HG03066 (cell line): ENCODE measurements around the gene GALNT5.
"Not testable (repeated sequence)": the region's sequence is repeated elsewhere in the genome, so short reads cannot be mapped to it uniquely, and the experiment has no call there.

Experiments
- ATAC-seq: cut with Tn5 transposase; IDR thresholded peaks from one replicate; pipeline ENCODE4 v1.9.1; 2021; ENCODE audit warnings: low read depth; ENCODE audit not compliant: unreplicated experiment

The GALNT5 gene

GRCh38 chr2:157250836-157251235, 6.7 kb upstream of the GALNT5 start:
- no peak for ATAC-seq

DNA sequence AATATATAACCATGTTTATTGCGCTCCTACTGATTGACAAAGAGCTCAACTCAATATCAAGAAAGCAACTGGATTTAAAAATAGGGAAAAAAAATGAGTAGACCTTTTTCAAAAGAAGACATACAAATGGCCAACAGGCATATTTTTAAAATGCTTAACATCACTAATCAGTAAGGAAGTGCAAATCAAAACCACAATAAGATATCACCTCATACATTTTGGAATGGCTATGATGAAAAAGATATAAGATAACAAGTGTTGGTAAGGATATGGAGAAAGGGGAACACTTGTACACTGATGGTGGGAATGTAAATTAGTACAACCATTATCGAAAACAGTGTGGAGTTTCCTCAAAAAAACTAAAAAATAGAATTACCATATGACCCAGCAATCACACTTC, 5.6 kb upstream of the GALNT5 start:
- ATAC-seq = no peak

DNA sequence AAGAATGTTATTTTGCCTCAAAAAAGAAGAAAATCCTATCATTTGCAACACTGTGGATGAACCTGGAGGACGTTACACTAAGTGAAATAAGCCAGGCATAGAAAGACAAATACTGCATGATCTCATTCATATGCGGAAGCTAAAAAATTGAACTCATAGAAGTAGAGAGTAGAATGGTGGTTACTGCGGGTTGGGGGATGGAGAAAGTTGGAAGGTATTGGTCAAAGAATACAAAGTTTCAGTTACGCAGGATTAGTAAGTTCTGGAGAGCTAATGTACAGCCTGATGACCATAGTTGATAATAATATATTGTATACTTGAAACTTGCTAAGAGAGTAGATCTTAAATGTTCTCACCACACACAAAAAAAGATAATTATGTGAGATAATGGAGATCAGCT, 5.0 kb upstream of the GALNT5 start:
- no peak for ATAC-seq

GRCh38 chr2:157254041-157254440, 3.5 kb upstream of the GALNT5 start:
- no peak for ATAC-seq

DNA sequence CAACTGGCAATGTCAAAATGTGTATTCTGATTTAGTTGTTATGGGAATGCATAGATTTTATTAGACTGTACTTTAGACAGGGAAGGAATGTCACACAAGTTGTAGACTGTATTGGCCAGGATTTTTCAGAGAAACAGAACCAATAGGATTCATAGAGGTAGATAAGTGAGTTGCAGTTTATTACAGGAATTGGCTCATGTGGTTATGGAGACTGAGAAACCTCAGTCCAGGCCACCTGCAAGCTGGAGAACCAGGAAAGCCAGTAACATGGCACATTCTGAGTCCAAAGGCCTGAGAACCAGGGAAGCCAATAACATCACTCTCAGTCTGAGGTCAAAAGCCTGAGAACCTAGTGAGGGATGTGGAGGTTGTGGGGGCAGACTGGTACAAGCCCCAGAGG, 1.8 kb upstream of the GALNT5 start:
- no peak for ATAC-seq

DNA sequence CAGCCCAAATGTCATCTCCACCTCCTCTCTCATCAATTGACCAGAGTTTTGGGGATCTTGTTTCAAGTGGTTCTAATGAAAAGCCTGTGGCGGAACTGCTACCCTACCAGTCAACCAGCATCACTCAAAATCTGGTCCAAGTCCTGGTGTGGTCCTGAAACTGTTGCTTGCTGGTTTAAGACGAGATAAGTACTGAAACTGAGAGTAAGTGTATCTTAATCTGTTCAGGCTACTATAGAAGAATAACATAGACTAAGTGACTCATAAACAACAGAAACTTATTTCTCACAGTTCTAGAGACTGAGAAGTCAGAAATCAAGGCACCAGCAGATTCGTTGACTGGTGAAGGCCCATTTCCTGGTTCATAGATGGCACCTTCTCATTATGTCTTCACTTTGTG, 879 bp upstream of the GALNT5 start:
- ATAC-seq = peak; percentile 99

- ATAC-seq = no peak
These were observed 1.2 kb downstream of the GALNT5 start for GRCh38 chr2:157258520-157259326.

GRCh38 chr2:157259386-157259785, 1.9 kb downstream of the GALNT5 start:
- no peak for ATAC-seq

DNA sequence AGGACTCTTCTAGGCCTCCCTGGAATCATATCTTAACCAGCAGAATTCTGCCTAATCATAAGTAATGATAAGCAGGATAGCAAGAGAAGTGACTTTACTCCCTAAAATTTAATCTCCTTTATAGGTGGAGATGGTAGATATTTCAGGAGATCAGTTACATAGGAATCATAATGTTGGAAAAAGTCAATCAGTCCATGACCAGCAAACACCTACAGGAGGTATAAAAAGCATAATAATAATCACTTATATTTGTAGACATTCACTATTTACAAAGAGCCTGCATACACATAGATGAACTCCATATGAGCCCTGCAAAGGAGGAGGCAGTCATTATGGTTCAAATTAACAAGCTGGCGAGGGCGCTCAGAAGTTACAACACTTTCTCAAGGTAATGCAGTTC, 2.5 kb downstream of the GALNT5 start:
- ATAC-seq = no peak

- ATAC-seq = no peak
These were observed 3.2 kb downstream of the GALNT5 start for GRCh38 chr2:157260533-157261198.

GRCh38 chr2:157261199-157261782, 3.8 kb downstream of the GALNT5 start:
- no peak for ATAC-seq

DNA sequence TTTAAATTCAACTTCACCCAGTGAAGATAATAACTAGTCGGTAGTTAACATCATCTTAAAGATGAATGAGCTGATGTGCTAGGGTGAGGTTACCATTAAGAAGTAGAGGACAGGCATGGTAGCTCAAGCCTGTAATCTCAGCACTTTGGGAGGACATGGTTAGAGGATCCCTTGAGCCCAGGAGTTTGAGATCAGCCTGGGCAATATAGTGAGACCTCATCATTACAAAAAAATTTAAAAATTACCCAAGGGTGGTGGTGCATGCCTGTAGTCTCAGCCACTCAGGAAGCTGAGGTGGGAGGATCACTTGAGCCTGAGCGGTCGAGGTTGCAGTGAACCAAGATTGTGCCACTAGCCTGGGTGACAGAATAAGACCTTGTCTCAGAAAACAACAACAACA, 4.7 kb downstream of the GALNT5 start:
- no peak for ATAC-seq

DNA sequence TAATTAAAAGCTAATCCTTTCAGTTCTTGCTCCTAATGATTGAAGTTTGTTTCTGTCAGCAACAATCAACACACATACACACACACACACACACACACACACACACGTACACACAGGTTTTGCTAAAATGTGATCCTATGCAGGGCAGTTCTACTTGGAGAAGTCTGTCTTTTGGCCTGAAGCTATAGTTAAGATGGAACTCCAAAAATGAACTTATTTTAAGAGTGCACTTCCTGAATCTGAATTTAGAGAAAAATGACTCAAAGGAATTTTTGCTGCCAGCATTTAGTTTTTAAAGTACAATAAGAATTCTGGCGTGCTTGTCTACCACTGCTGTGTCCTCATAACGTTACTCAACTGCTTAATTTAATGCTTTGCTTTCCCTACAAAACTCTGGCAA, 6.6 kb downstream of the GALNT5 start:
- ATAC-seq = no peak

- no peak for ATAC-seq
These were observed 8.3 kb downstream of the GALNT5 start for GRCh38 chr2:157265825-157266224.

GRCh38 chr2:157267476-157267875, 10.0 kb downstream of the GALNT5 start:
- ATAC-seq = no peak

DNA sequence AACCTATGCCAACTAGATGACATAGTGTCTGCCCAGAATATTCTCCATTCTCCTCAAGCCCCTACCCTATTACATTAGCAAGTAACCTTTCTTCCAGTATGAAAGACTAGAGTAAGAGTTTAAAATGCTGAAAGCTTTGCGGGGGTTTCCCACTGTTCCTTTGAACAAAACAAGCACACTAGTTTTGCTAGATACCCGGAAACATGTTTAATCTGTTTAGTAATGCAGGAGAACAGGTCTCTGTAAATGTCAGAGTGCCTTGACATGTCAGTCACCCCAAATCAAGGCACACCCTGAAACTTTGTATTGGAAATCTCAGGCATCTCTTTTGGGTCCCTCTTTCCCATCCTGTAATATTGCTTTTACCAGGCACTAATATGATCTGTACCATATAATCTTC, 11.6 kb downstream of the GALNT5 start:
- ATAC-seq = no peak

- ATAC-seq = no peak
These were observed 12.4 kb downstream of the GALNT5 start for GRCh38 chr2:157269922-157270321.

- ATAC-seq = no peak
These were observed 14.2 kb downstream of the GALNT5 start for GRCh38 chr2:157271590-157272203.

GRCh38 chr2:157279311-157279710, 21.8 kb downstream of the GALNT5 start:
- ATAC-seq = not testable (repeated sequence)

DNA sequence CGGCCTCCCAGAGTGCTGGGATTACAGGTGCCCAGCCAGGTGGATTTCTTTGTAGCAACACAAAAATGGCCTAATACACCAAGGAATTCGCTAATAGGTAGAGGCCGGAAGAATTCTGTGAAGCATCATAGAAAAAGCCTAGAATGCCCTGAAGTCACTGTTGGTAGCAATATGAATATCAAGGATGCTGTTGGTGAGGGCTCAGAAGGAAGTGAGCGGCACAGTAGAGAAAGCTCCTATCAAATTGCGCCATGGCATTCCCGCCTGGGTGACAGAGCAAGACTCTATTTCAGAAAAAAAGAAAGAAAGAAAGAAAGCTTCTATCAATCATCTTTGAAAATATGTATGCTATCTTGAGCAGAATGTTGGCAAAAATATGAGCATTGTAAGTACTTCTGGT, 23.8 kb downstream of the GALNT5 start:
- ATAC-seq = no peak

DNA sequence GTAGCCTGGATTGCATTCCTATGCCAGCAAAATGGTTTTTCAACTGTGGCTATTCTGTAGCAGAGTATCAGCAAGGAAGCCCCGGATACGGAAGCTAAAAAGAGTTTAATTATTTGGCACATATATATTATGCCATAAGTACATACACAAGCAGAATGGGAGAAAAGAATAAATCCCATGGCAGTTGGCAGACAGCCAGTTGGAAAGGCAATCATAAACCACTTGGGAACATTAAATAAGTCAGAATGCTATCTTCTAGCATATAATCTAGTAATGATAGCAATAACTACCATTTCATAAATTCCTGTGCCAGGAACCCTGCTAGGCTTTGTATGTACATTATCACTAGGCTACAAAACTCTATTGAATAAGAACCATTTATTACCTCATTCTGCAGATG, 26.0 kb downstream of the GALNT5 start:
- no peak for ATAC-seq
